K562 (cell line): ENCODE measurements around the gene P2RY11. TPM values are rescaled to one million over a fixed set of nuclear protein-coding genes. Genes with fewer than 3 reads are reported as not detected.

ENCODE experiments used
- HMG20B ChIP-seq: fragments of 250-450 bp; sonication (Bioruptor Pico); IDR thresholded peaks from 2 replicates; pipeline ENCODE4 v1.5.0; 2021; ENCODE audit warnings: mild to moderate bottlenecking
- polyA plus RNA-seq, 8 experiments: library from polyadenylated mRNA; depleted of rRNA in 4 of 8; stranded (reverse) in 5 of 8; unstranded in 3 of 8; fragments of >200 nt; fragmentation: Nextera tagmentation in 2 of 8; fragmentation: Illumina TruSeq in 1 of 8; extraction: Ambion mirVana in 2 of 8; extraction: Trizol in 1 of 8; gene quantifications; 2 replicates each; pipeline versions ENCODE4 v1.2.1 to v1.2.3, GENCODE V29; 2011 to 2014; ENCODE audit warnings: inconsistent platforms in 1 of 8, missing spikeins in 1 of 8
- total RNA-seq, 7 experiments: library from RNA; depleted of rRNA in 6 of 7; stranded (reverse); fragments of >200 nt in 6 of 7; fragmentation: Illumina TruSeq in 2 of 7; extraction: Trizol in 2 of 7; gene quantifications; 2 replicates each; pipeline versions ENCODE4 v1.2.1 to v1.2.3, GENCODE V29; 2011 to 2021; ENCODE audit warnings: low replicate concordance in 1 of 7
- TF ChIP-seq, protein P1 (sequence below): IDR thresholded peaks from 3 replicates; pipeline ENCODE4 v1.6.1; 2011; ENCODE audit warnings: borderline replicate concordance, mild to moderate bottlenecking; ENCODE audit not compliant: insufficient read length, insufficient read depth
- TF ChIP-seq, protein P2 (sequence below): fragments of 450-650 bp; formaldehyde crosslinking; conservative IDR thresholded peaks from 2 replicates; pipeline ENCODE4 v1.4.0; 2022; ENCODE audit warnings: mild to moderate bottlenecking, missing genetic modification characterization
- TF ChIP-seq, protein P3 (sequence below): fragments of 250-450 bp; sonication (Bioruptor Pico); IDR thresholded peaks from 2 replicates; pipeline ENCODE4 v1.4.0; 2020; ENCODE audit warnings: mild to moderate bottlenecking, moderate library complexity
- TF ChIP-seq, protein P4 (sequence below): fragments of 450-650 bp; formaldehyde crosslinking; IDR thresholded peaks from 2 replicates; pipeline ENCODE4 v1.4.0; 2020; ENCODE audit warnings: mild to moderate bottlenecking, moderate library complexity
- TF ChIP-seq, protein P5 (sequence below): fragments of 450-650 bp; formaldehyde crosslinking; IDR thresholded peaks from 2 replicates; pipeline ENCODE4 v1.4.0; 2022; ENCODE audit warnings: missing genetic modification characterization
- TF ChIP-seq, protein P6 (sequence below), 2 experiments: fragments of 450-650 bp; conservative IDR thresholded peaks; 2 replicates each; pipeline ENCODE4 v1.6.1; 2017; ENCODE audit warnings: mild to moderate bottlenecking in 2 of 2, moderate library complexity in 2 of 2
- TF ChIP-seq, protein P7 (sequence below): fragments of 200-800 bp; sonication (Bioruptor generic); IDR thresholded peaks from 2 replicates; pipeline ENCODE4 v1.6.1; 2017; ENCODE audit warnings: missing genetic modification characterization, missing compliant biosample characterization

Gene P2RY11
- total and polyA plus RNA-seq, 9 of the 15 experiments (the other 6 are each of a cell fraction or from before 2014, with no cell fraction given) = 0.03 to 10.1 (median 1.5) TPM

DNA sequence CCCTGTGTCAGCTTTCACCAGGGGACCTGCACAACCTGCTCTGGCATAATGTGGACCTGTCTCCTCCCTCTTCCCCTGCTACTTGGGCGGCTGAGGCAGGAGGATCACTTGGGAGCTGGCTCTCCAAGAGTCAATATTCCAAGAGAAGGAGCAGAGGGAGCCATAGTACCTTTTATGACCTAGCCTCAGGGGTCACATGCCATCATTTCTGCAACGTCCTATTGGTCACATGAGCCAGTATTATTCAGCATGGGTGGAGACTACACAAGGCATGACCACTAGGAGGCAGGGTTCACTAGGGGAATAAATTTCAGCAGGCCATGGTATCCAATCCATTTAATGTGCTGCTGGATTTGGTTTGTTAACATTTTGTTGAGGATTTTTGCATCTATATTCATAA, 37.3 kb upstream of the P2RY11 start (continued):
- TF ChIP-seq, protein P1, sequence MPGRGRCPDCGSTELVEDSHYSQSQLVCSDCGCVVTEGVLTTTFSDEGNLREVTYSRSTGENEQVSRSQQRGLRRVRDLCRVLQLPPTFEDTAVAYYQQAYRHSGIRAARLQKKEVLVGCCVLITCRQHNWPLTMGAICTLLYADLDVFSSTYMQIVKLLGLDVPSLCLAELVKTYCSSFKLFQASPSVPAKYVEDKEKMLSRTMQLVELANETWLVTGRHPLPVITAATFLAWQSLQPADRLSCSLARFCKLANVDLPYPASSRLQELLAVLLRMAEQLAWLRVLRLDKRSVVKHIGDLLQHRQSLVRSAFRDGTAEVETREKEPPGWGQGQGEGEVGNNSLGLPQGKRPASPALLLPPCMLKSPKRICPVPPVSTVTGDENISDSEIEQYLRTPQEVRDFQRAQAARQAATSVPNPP = no peak
- TF ChIP-seq, protein P2, sequence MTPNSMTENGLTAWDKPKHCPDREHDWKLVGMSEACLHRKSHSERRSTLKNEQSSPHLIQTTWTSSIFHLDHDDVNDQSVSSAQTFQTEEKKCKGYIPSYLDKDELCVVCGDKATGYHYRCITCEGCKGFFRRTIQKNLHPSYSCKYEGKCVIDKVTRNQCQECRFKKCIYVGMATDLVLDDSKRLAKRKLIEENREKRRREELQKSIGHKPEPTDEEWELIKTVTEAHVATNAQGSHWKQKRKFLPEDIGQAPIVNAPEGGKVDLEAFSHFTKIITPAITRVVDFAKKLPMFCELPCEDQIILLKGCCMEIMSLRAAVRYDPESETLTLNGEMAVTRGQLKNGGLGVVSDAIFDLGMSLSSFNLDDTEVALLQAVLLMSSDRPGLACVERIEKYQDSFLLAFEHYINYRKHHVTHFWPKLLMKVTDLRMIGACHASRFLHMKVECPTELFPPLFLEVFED (CRISPR knock-in tag) = no peak
- TF ChIP-seq, protein P3, sequence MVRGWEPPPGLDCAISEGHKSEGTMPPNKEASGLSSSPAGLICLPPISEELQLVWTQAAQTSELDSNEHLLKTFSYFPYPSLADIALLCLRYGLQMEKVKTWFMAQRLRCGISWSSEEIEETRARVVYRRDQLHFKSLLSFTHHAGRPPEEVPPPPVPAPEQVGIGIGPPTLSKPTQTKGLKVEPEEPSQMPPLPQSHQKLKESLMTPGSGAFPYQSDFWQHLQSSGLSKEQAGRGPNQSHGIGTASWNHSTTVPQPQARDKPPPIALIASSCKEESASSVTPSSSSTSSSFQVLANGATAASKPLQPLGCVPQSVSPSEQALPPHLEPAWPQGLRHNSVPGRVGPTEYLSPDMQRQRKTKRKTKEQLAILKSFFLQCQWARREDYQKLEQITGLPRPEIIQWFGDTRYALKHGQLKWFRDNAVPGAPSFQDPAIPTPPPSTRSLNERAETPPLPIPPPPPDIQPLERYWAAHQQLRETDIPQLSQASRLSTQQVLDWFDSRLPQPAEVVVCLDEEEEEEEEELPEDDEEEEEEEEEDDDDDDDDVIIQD (CRISPR knock-in tag) = no peak
- TF ChIP-seq, protein P4, sequence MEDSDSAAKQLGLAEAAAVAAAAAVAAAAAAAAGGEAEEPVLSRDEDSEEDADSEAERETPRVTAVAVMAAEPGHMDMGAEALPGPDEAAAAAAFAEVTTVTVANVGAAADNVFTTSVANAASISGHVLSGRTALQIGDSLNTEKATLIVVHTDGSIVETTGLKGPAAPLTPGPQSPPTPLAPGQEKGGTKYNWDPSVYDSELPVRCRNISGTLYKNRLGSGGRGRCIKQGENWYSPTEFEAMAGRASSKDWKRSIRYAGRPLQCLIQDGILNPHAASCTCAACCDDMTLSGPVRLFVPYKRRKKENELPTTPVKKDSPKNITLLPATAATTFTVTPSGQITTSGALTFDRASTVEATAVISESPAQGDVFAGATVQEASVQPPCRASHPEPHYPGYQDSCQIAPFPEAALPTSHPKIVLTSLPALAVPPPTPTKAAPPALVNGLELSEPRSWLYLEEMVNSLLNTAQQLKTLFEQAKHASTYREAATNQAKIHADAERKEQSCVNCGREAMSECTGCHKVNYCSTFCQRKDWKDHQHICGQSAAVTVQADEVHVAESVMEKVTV (CRISPR knock-in tag) = 0 out of 2 replicates have a peak, but pooled peaks have one; percentile 17
- TF ChIP-seq, protein P5, sequence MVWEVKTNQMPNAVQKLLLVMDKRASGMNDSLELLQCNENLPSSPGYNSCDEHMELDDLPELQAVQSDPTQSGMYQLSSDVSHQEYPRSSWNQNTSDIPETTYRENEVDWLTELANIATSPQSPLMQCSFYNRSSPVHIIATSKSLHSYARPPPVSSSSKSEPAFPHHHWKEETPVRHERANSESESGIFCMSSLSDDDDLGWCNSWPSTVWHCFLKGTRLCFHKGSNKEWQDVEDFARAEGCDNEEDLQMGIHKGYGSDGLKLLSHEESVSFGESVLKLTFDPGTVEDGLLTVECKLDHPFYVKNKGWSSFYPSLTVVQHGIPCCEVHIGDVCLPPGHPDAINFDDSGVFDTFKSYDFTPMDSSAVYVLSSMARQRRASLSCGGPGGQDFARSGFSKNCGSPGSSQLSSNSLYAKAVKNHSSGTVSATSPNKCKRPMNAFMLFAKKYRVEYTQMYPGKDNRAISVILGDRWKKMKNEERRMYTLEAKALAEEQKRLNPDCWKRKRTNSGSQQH (CRISPR knock-in tag) = no peak
- TF ChIP-seq HMG20B (CRISPR knock-in tag) = no peak
- TF ChIP-seq, protein P6, sequence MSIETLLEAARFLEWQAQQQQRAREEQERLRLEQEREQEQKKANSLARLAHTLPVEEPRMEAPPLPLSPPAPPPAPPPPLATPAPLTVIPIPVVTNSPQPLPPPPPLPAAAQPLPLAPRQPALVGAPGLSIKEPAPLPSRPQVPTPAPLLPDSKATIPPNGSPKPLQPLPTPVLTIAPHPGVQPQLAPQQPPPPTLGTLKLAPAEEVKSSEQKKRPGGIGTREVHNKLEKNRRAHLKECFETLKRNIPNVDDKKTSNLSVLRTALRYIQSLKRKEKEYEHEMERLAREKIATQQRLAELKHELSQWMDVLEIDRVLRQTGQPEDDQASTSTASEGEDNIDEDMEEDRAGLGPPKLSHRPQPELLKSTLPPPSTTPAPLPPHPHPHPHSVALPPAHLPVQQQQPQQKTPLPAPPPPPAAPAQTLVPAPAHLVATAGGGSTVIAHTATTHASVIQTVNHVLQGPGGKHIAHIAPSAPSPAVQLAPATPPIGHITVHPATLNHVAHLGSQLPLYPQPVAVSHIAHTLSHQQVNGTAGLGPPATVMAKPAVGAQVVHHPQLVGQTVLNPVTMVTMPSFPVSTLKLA (conservative IDR thresholded peaks at IDR 0.05) = 0 out of 4 replicates have a peak, but pooled peaks of 1 of the 2 experiments have one; percentile 28
- TF ChIP-seq, protein P7, sequence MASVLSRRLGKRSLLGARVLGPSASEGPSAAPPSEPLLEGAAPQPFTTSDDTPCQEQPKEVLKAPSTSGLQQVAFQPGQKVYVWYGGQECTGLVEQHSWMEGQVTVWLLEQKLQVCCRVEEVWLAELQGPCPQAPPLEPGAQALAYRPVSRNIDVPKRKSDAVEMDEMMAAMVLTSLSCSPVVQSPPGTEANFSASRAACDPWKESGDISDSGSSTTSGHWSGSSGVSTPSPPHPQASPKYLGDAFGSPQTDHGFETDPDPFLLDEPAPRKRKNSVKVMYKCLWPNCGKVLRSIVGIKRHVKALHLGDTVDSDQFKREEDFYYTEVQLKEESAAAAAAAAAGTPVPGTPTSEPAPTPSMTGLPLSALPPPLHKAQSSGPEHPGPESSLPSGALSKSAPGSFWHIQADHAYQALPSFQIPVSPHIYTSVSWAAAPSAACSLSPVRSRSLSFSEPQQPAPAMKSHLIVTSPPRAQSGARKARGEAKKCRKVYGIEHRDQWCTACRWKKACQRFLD (CRISPR knock-in tag) = no peak
